Activated T-cell treated with anti-CD3 and anti-CD28 coated beads, Interleukin-2, amount 50 U/mL, for 1 hour (primary cell): Measurements from ENCODE around the gene ADCY4.
"Not testable (repeated sequence)": the region's sequence is repeated elsewhere in the genome, so short reads cannot be mapped to it uniquely, and the experiment has no call there.

Source experiments
- DNase-seq: peaks from one replicate; pipeline ENCODE4 v3.0.0-alpha.2; 2020

ADCY4 gene

GRCh38 chr14:24334431-24335291 is at the start of gene ADCY4:
ADCY4 (minus strand) TSS chr14:24335071; CDS start chr14:24334652, 419 bp downstream.
- peak; percentile 54 for DNase-seq

- no peak for DNase-seq
These were observed 49.3 kb upstream of the ADCY4 start for GRCh38 chr14:24384169-24384568.

GRCh38 chr14:24382064-24382371 is 47.1 kb upstream of the ADCY4 start:
- DNase-seq = no peak

GRCh38 chr14:24381363-24382063 is 46.6 kb upstream of the ADCY4 start:
- DNase-seq = no peak

GRCh38 chr14:24379907-24380730 is 45.2 kb upstream of the ADCY4 start:
- DNase-seq = no peak

GRCh38 chr14:24378981-24379906 is 44.4 kb upstream of the ADCY4 start:
- no peak for DNase-seq

- no peak for DNase-seq
These were observed 43.5 kb upstream of the ADCY4 start for GRCh38 chr14:24378327-24378726.

GRCh38 chr14:24377657-24378056 is 42.8 kb upstream of the ADCY4 start:
- DNase-seq = no peak

- no peak for DNase-seq
These were observed 42.3 kb upstream of the ADCY4 start for GRCh38 chr14:24377126-24377525.

GRCh38 chr14:24376448-24377070 is 41.7 kb upstream of the ADCY4 start:
- no peak for DNase-seq

- DNase-seq = no peak
These were observed 38.0 kb upstream of the ADCY4 start for GRCh38 chr14:24372701-24373416.

GRCh38 chr14:24371605-24372004 is 36.7 kb upstream of the ADCY4 start:
- DNase-seq = not testable (repeated sequence)

GRCh38 chr14:24370748-24371147 is 35.9 kb upstream of the ADCY4 start:
- DNase-seq = no peak

GRCh38 chr14:24369907-24370687 is 35.2 kb upstream of the ADCY4 start:
- no peak for DNase-seq

- DNase-seq = no peak
These were observed 34.6 kb upstream of the ADCY4 start for GRCh38 chr14:24369463-24369862.

- peak; percentile 36 for DNase-seq
These were observed 33.8 kb upstream of the ADCY4 start for GRCh38 chr14:24368562-24369252.

GRCh38 chr14:24368212-24368561 is 33.3 kb upstream of the ADCY4 start:
- no peak for DNase-seq

- peak; percentile 23 for DNase-seq
These were observed 32.8 kb upstream of the ADCY4 start, which contains the start of gene NFATC4 for GRCh38 chr14:24367514-24368211. NFATC4 (plus strand) TSS chr14:24368184; CDS start chr14:24368341, 157 bp downstream.
